ENCODE measurements around the gene DNPH1.
A peak's percentile ranks its signal among the peaks of the same experiment; 100 is the strongest.

The DNPH1 gene

GRCh38 chr6:43181942-43182860 is 47.1 kb downstream of the DNPH1 start, which contains the start of gene CUL9:
Gene CUL9 (plus strand): TSS chr6:43182196. CDS start chr6:43184311, 2,115 bp downstream.
- POLR2A ChIA-PET (ENCODE audit: low non-redundant PET) = interaction anchor here (0.7 kb wide), 1 partner anchor 45 kb away, joined by 3 read pairs; no protein-coding TSS in a partner anchor

GRCh38 chr6:43181621-43181941 is 47.7 kb downstream of the DNPH1 start:
- ChIA-PET POLR2A (ENCODE audit: low non-redundant PET) (no interaction called here), CTCF (no interaction called here)
- H3K27ac ChIP-seq = peak overlapping the region; percentile 83
- DNase-seq (ENCODE audit: low spot score) = no peak
- TF ChIP-seq CTCF (conservative IDR thresholded peaks at IDR 0.05; ENCODE audit: low read depth) = no peak

More at GRCh38 chr6:43181942-43182860, 47.1 kb downstream of the DNPH1 start, which contains the start of gene CUL9:
- peak within 1 kb of the TSS; percentile 83 for H3K27ac ChIP-seq
- DNase-seq (ENCODE audit: low spot score) = peak; percentile 63
- CTCF ChIA-PET = interaction anchor here (0.6 kb wide), 1 partner anchor 252 kb away, joined by 3 read pairs; no protein-coding TSS in a partner anchor
- no peak for TF ChIP-seq CTCF (conservative IDR thresholded peaks at IDR 0.05; ENCODE audit: low read depth)

GRCh38 chr6:43180985-43181384 is 48.3 kb downstream of the DNPH1 start:
- peak overlapping the region; percentile 83 for H3K27ac ChIP-seq
- POLR2A ChIA-PET (ENCODE audit: low non-redundant PET) = interaction anchor here (0.6 kb wide), 1 partner anchor 153 kb away, joined by 3 read pairs; no protein-coding TSS in a partner anchor
- DNase-seq (ENCODE audit: low spot score) = no peak
- CTCF ChIA-PET = no interaction called here
- TF ChIP-seq CTCF (conservative IDR thresholded peaks at IDR 0.05; ENCODE audit: low read depth) = no peak

- TF ChIP-seq CTCF (conservative IDR thresholded peaks at IDR 0.05; ENCODE audit: low read depth) = no peak
These were observed 49.2 kb downstream of the DNPH1 start for GRCh38 chr6:43180058-43180457.

GRCh38 chr6:43178951-43179830 is 50.1 kb downstream of the DNPH1 start:
- H3K27ac ChIP-seq = peak overlapping the region; percentile 83
- CTCF ChIA-PET = interaction anchor here (0.6 kb wide), 1 partner anchor 50 kb away, joined by 3 read pairs; no protein-coding TSS in a partner anchor
- no peak for TF ChIP-seq CTCF (conservative IDR thresholded peaks at IDR 0.05; ENCODE audit: low read depth)
- DNase-seq (ENCODE audit: low spot score) = no peak
- POLR2A ChIA-PET (ENCODE audit: low non-redundant PET) = no interaction called here

More at GRCh38 chr6:43180058-43180457, 49.2 kb downstream of the DNPH1 start:
- ChIA-PET POLR2A (ENCODE audit: low non-redundant PET) (no interaction called here), CTCF (interaction anchor here (0.6 kb wide), 1 partner anchor 51 kb away, joined by 3 read pairs; no protein-coding TSS in a partner anchor)
- peak overlapping the region; percentile 83 for H3K27ac ChIP-seq
- DNase-seq (ENCODE audit: low spot score) = no peak

- no peak for TF ChIP-seq CTCF (conservative IDR thresholded peaks at IDR 0.05; ENCODE audit: low read depth)
- CTCF ChIA-PET = no interaction called here
- POLR2A ChIA-PET (ENCODE audit: low non-redundant PET) = no interaction called here
- DNase-seq (ENCODE audit: low spot score) = no peak
- peak overlapping the region; percentile 83 for H3K27ac ChIP-seq
These were observed 51.1 kb downstream of the DNPH1 start for GRCh38 chr6:43178150-43178549.
